H9 (cell line): ENCODE measurements around the gene AJUBA. TPM values are rescaled to one million over a fixed set of nuclear protein-coding genes. Genes with fewer than 3 reads are reported as not detected.

Experiments used
- DNase-seq: peaks from one replicate; pipeline ENCODE4 v3.0.0-alpha.2; 2017
- H2AFZ ChIP-seq: one replicate; pipeline ENCODE4 v1.6.1; 2013; ENCODE audit warnings: mild to moderate bottlenecking, low read length, control low read depth, moderate library complexity
- H2AK5ac ChIP-seq: 2 replicates; pipeline ENCODE4 v1.6.1; 2013; ENCODE audit warnings: low read length, control low read depth, mixed read lengths; ENCODE audit not compliant: insufficient read length
- H2BK120ac ChIP-seq: one replicate; pipeline ENCODE4 v1.6.1; 2013; ENCODE audit warnings: low read depth, mild to moderate bottlenecking, low read length, control low read depth, inconsistent platforms; ENCODE audit not compliant: poor library complexity, severe bottlenecking
- H2BK12ac ChIP-seq: 2 replicates; pipeline ENCODE4 v1.6.1; 2013; ENCODE audit warnings: low read length, control low read depth, mixed read lengths, low read depth; ENCODE audit not compliant: insufficient read length
- H2BK15ac ChIP-seq: 2 replicates; pipeline ENCODE4 v1.6.1; 2013; ENCODE audit warnings: low read depth, low read length, control low read depth
- H2BK20ac ChIP-seq: one replicate; pipeline ENCODE4 v1.6.1; 2013; ENCODE audit warnings: low read depth, mild to moderate bottlenecking, low read length, control low read depth, inconsistent platforms; ENCODE audit not compliant: poor library complexity, severe bottlenecking
- H2BK5ac ChIP-seq: 2 replicates; pipeline ENCODE4 v1.6.1; 2013; ENCODE audit warnings: low read length, control low read depth, mixed read lengths; ENCODE audit not compliant: insufficient read length
- H3K14ac ChIP-seq: 2 replicates; pipeline ENCODE4 v1.6.1; 2013; ENCODE audit warnings: low read length, control low read depth; ENCODE audit not compliant: insufficient read depth
- H3K18ac ChIP-seq: 2 replicates; pipeline ENCODE4 v1.6.1; 2013; ENCODE audit warnings: low read depth, mild to moderate bottlenecking, mixed read lengths, low read length, control low read depth; ENCODE audit not compliant: insufficient read length
- H3K23ac ChIP-seq: 2 replicates; pipeline ENCODE4 v1.6.1; 2013; ENCODE audit warnings: low read length, control low read depth, mixed read lengths, low read depth; ENCODE audit not compliant: insufficient read length
- H3K23me2 ChIP-seq: 2 replicates; pipeline ENCODE4 v1.6.1; 2013; ENCODE audit warnings: low read depth, mild to moderate bottlenecking, mixed read lengths, low read length, control low read depth; ENCODE audit not compliant: insufficient read length, poor library complexity, severe bottlenecking
- H3K27ac ChIP-seq: 2 replicates; pipeline ENCODE4 v1.5.1; 2013; ENCODE audit warnings: low read length, control low read depth, mixed read lengths, low read depth; ENCODE audit not compliant: insufficient read length
- H3K27me3 ChIP-seq: 2 replicates; pipeline ENCODE4 v1.6.1; 2013; ENCODE audit warnings: low read length, control low read depth, inconsistent platforms; ENCODE audit not compliant: insufficient read depth
- H3K4ac ChIP-seq: 2 replicates; pipeline ENCODE4 v1.6.1; 2013; ENCODE audit warnings: low read depth, mild to moderate bottlenecking, control low read depth, inconsistent platforms, low read length, moderate library complexity
- H3K4me1 ChIP-seq: 2 replicates; pipeline ENCODE4 v1.6.1; 2013; ENCODE audit warnings: low read length, control low read depth, inconsistent platforms; ENCODE audit not compliant: insufficient read depth
- H3K4me2 ChIP-seq: 2 replicates; pipeline ENCODE4 v1.6.1; 2013; ENCODE audit warnings: low read length, control low read depth, mixed read lengths; ENCODE audit not compliant: insufficient read length, insufficient read depth
- H3K56ac ChIP-seq: 2 replicates; pipeline ENCODE4 v1.6.1; 2013; ENCODE audit warnings: low read depth, mild to moderate bottlenecking, mixed read lengths, low read length, control low read depth; ENCODE audit not compliant: insufficient read length
- H3K79me1 ChIP-seq: 2 replicates; pipeline ENCODE4 v1.6.1; 2013; ENCODE audit warnings: low read depth, mild to moderate bottlenecking, moderate library complexity, low read length, control low read depth, inconsistent platforms; ENCODE audit not compliant: insufficient read depth, poor library complexity, severe bottlenecking
- H3K79me2 ChIP-seq: 2 replicates; pipeline ENCODE4 v1.6.1; 2013; ENCODE audit warnings: low read length, control low read depth, inconsistent platforms; ENCODE audit not compliant: insufficient read depth
- H3K9ac ChIP-seq: 2 replicates; pipeline ENCODE4 v1.6.1; 2013; ENCODE audit warnings: low read length, control low read depth, mixed read lengths; ENCODE audit not compliant: insufficient read length; ENCODE audit errors: extremely low read depth
- H3K9me3 ChIP-seq: one replicate; pipeline ENCODE4 v1.6.1; 2013; ENCODE audit warnings: low read depth, low read length, inconsistent platforms; ENCODE audit not compliant: control insufficient read depth
- H3T11ph ChIP-seq: one replicate; pipeline ENCODE4 v1.6.1; 2013; ENCODE audit warnings: mild to moderate bottlenecking, low read length, control low read depth, inconsistent platforms
- H4K20me1 ChIP-seq: one replicate; pipeline ENCODE4 v1.6.1; 2013; ENCODE audit not compliant: control insufficient read depth, insufficient read length, insufficient read depth
- H4K5ac ChIP-seq: 2 replicates; pipeline ENCODE4 v1.6.1; 2013; ENCODE audit warnings: low read depth, mild to moderate bottlenecking, mixed read lengths, low read length, control low read depth; ENCODE audit not compliant: insufficient read length
- H4K8ac ChIP-seq: replicated peaks from 2 replicates; pipeline ENCODE4 v1.6.1; 2013; ENCODE audit warnings: low read length, control low read depth, mixed read lengths, low read depth; ENCODE audit not compliant: insufficient read length
- H4K91ac ChIP-seq: 2 replicates; pipeline ENCODE4 v1.6.1; 2013; ENCODE audit warnings: low read depth, mild to moderate bottlenecking, moderate library complexity, mixed read lengths, low read length, control low read depth; ENCODE audit not compliant: insufficient read length
- H3K27ac Mint-ChIP-seq, 3 experiments: 2 replicates in 2 of 3; 3 replicates in 1 of 3; pipeline ENCODE4 v1.8.0; 2020 to 2021; ENCODE audit warnings: mixed read lengths in 3 of 3, mild to moderate bottlenecking in 1 of 3, moderate library complexity in 1 of 3
- H3K27me3 Mint-ChIP-seq: 2 replicates; pipeline ENCODE4 v1.8.0; 2021; ENCODE audit warnings: low read depth, mild to moderate bottlenecking, moderate library complexity, mixed read lengths
- H3K36me3 Mint-ChIP-seq, 3 experiments: 2 replicates in 2 of 3; 3 replicates in 1 of 3; pipeline ENCODE4 v1.8.0; 2020 to 2021; ENCODE audit warnings: low read depth in 3 of 3, mixed read lengths in 3 of 3; ENCODE audit not compliant: insufficient read depth in 1 of 3
- H3K4me1 Mint-ChIP-seq, 2 experiments: 2 replicates each; pipeline ENCODE4 v1.8.0; 2020; ENCODE audit warnings: mixed read lengths in 2 of 2
- H3K4me3 Mint-ChIP-seq, 2 experiments: 2 replicates in 1 of 2; 3 replicates in 1 of 2; pipeline ENCODE4 v1.8.0; 2020 to 2021; ENCODE audit warnings: mild to moderate bottlenecking in 2 of 2, mixed read lengths in 2 of 2, moderate library complexity in 1 of 2
- H3K9me3 Mint-ChIP-seq, 2 experiments: 2 replicates in 1 of 2; 3 replicates in 1 of 2; pipeline ENCODE4 v1.8.0; 2020; ENCODE audit warnings: mild to moderate bottlenecking in 2 of 2, mixed read lengths in 2 of 2, moderate library complexity in 1 of 2
- CTCF ChIP-seq: fragments of 200-600 bp; sonication (generic); conservative IDR thresholded peaks from 3 replicates; pipeline ENCODE4 v1.8.0; 2021; ENCODE audit warnings: antibody characterized with exemption, mild to moderate bottlenecking
- WGBS: extraction: QIAGEN DNeasy Blood & Tissue Kit; methylation state at CpG from one replicate; pipeline ENCODE4 v1.1.7; 2013; ENCODE audit warnings: missing lambda C conversion rate, low lambda C conversion rate, mixed read lengths; ENCODE audit not compliant: insufficient read length; ENCODE audit errors: extremely low coverage; 5-methylcytosine and 5-hydroxymethylcytosine counted together
- total RNA-seq: library from RNA; stranded (reverse); gene quantifications from 2 replicates; pipeline ENCODE4 v1.2.1, GENCODE V29; 2021

AJUBA gene
- total RNA-seq, 1 experiment from 2014 or later, result 44.9 TPM

DNA sequence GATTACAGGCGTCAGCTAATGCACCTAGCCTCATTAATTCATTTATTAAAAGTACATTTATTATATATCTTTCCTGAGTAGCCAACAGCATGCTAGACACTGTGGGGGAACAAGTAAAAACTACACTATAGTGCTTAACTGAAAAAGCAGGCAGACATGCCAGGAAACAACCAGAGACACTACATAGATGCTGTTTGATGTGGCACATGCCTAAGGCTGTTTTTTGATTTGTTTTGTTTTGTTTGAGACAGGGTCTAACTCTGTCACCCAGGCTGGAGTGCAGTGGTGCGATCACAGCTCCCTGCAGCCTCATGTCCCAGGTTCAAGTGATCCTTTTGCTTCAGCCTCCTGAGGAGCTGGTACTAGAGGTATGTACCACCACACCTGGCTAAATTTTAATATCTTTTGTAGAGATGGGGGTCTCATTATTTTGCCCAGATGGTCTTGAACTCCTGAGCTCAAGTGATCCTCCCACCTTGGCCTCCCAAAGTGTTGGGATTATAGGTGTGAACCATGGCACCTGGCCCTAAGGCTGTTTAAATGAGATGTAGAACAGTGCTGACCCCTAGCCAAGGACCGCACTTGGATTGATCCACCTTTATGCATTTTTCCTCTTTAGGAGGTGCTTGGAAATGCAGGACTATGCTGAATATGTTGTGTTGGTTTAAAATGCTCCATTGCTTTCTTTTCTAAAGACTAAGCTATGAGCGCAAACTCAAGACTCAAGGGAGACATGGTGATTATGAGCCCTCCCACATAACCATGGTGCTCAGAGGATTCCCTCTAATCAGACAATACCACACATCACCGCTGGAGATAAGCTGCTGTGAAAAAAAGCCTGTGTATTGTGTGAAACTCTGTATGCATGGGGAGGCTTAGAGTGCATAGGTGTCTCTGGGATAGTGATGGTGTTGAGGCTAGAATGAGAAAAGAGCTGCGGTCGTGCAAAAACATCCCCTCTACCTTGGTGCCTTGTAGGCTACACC lies 38.1 kb upstream of the AJUBA start:
- no peaks in the 10 kb centered on the region for H3K27me3 Mint-ChIP-seq
- no peaks in the 10 kb centered on the region for H3K9me3 Mint-ChIP-seq
- Histone ChIP-seq H4K8ac (no peak overlapping the region), H3K9ac (no peak overlapping the region), H3K9me3 (no peaks in the 10 kb centered on the region), H2BK15ac (no peak overlapping the region), H3K23me2 (no peaks in the 10 kb centered on the region), H2AFZ (no peak overlapping the region), H3K14ac (no peak overlapping the region), H2BK20ac (no peak overlapping the region), H2BK5ac (no peak overlapping the region), H4K91ac (no peak overlapping the region), H3K4me1 (no peaks in the 10 kb centered on the region), H3K18ac (no peak overlapping the region), H3K23ac (no peak overlapping the region), H3K4ac (no peak overlapping the region), H3T11ph (no peak overlapping the region), H3K56ac (no peak overlapping the region), H3K4me2 (no peak overlapping the region), H3K27me3 (no peaks in the 10 kb centered on the region), H2AK5ac (no peak overlapping the region), H3K79me1 (no peaks in the 10 kb centered on the region), H4K20me1 (no peaks in the 10 kb centered on the region), H3K27ac (no peak overlapping the region), H3K79me2 (no peaks in the 10 kb centered on the region), H2BK12ac (no peak overlapping the region), H4K5ac (no peak overlapping the region), H2BK120ac (no peak overlapping the region)
- no CpG with 5 or more reads among the region's 7 CpGs for WGBS
- peak overlapping the region in 2 of 3 experiments; percentile 17 to 67; a peak in 2 of 7 replicates for H3K27ac Mint-ChIP-seq
- DNase-seq, result no peak
- H3K4me3 Mint-ChIP-seq, result no peak overlapping the region
- TF ChIP-seq CTCF, result no peak
- peaks cover 32 to 35% of the 10 kb centered on the region in 2 experiments for H3K4me1 Mint-ChIP-seq
- H3K36me3 Mint-ChIP-seq, result peaks cover 8 to 10% (median 10%) of the 10 kb centered on the region in 3 experiments; a peak in 6 of 7 replicates
